HG03558 (cell line): ENCODE measurements around the gene IL11RA.
"Not testable (repeated sequence)": the region's sequence is repeated elsewhere in the genome, so short reads cannot be mapped to it uniquely, and the experiment has no call there.

Experiments used
- ATAC-seq: cut with Tn5 transposase; IDR thresholded peaks from one replicate; pipeline ENCODE4 v1.9.1; 2021; ENCODE audit warnings: moderate number of reproducible peaks; ENCODE audit not compliant: unreplicated experiment; ENCODE audit errors: extremely low read depth

The IL11RA gene

GRCh38 chr9:34628656-34629490 lies 23.1 kb upstream of the IL11RA start, which contains the start of gene ARID3C:
Gene ARID3C, minus strand, starts transcription at chr9:34629066. Its CDS starts 1,052 bp downstream, at chr9:34628014.
- ATAC-seq: no peak

- ATAC-seq: no peak
These were observed 22.5 kb upstream of the IL11RA start for GRCh38 chr9:34629491-34629808.

GRCh38 chr9:34630402-34631154 lies 21.4 kb upstream of the IL11RA start:
- ATAC-seq: no peak

GRCh38 chr9:34633166-34633565 lies 18.8 kb upstream of the IL11RA start:
- no peak for ATAC-seq

GRCh38 chr9:34633851-34634550 lies 18.0 kb upstream of the IL11RA start:
- ATAC-seq: no peak

GRCh38 chr9:34634551-34635248 lies 17.3 kb upstream of the IL11RA start:
- ATAC-seq: no peak

GRCh38 chr9:34635556-34635955 lies 16.4 kb upstream of the IL11RA start:
- ATAC-seq: no peak

GRCh38 chr9:34636791-34637355 lies 15.1 kb upstream of the IL11RA start:
- ATAC-seq: no peak

- peak; percentile 75 for ATAC-seq
These were observed 14.4 kb upstream of the IL11RA start, which contains the start of gene SIGMAR1 for GRCh38 chr9:34637356-34638137. Gene SIGMAR1, minus strand, starts transcription at chr9:34637787. Its CDS starts 90 bp downstream, at chr9:34637697.

- ATAC-seq: no peak
These were observed 13.9 kb upstream of the IL11RA start for GRCh38 chr9:34638138-34638445.

- ATAC-seq: not testable (repeated sequence)
These were observed 12.7 kb upstream of the IL11RA start for GRCh38 chr9:34639322-34639721.

- no peak for ATAC-seq
These were observed 9.3 kb upstream of the IL11RA start for GRCh38 chr9:34642679-34643078.

GRCh38 chr9:34644766-34645314 lies 7.1 kb upstream of the IL11RA start:
- ATAC-seq: no peak

- ATAC-seq: peak; percentile 51
These were observed 5.5 kb upstream of the IL11RA start, which contains the start of gene GALT for GRCh38 chr9:34646211-34647083. Gene GALT, plus strand, starts transcription at chr9:34646675. Its CDS starts 30 bp downstream, at chr9:34646705.

- ATAC-seq: no peak
These were observed 4.9 kb upstream of the IL11RA start for GRCh38 chr9:34647084-34647403.

GRCh38 chr9:34647651-34648050 lies 4.3 kb upstream of the IL11RA start:
- ATAC-seq: no peak

GRCh38 chr9:34648673-34649072 lies 3.3 kb upstream of the IL11RA start:
- ATAC-seq: no peak

- ATAC-seq: no peak
These were observed 1.2 kb upstream of the IL11RA start for GRCh38 chr9:34650816-34651215.
